ENCODE measurements around the gene BOD1L1. TPM values are rescaled to one million over a fixed set of nuclear protein-coding genes. Genes with fewer than 3 reads are reported as not detected.

The BOD1L1 gene
- total and polyA plus RNA-seq, 2 donors (not counting 1 experiment from before 2014, with no cell fraction given) = 20.2 to 109 TPM

DNA sequence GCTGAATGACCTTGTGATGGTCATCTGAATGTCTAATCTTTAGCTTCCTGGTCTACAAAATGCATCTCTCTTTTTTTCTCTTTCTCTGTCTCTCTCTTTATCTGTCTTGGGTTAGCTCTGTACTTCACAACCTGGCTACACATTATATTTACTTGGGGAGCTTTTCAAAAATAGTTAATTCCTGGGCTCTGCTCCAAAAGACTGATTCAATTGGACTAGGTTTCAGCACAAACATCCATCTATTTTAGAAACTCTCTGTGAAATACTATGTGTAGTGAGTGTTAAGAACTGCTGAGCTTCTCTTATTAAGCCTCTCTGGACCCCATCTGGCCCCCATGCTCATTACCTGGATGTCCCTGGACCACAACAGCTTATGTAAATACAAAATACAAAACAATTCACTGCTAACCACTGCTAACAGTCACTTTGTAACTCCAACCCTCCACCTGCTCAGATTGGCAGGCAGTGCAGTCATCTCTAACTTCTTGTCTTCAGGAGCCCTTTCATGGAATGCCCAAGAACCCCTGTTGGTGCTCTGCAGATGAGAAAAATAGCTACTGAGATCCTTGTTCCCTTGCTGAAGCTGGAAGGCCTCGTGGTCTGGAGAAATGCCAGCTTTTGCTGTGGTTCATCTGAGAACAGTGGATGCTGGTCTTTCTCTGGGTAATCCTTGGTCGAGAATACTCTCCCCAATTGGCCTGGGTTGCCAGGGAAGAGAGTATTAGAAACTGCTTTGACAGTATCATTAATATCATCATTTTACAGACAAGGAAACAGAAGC lies 14.8 kb upstream of the BOD1L1 start:
- Histone ChIP-seq H3K27ac (ENCODE audit: low read length in 2 of 2) (no peak overlapping the region), H3K4me3 (ENCODE audit: control extremely low read depth in 1 of 5, extremely low read depth in 1 of 5, insufficient read depth in 1 of 5, low read depth in 2 of 5, low read length in 4 of 5) (no peak overlapping the region), H2AFZ (ENCODE audit: insufficient read depth, low read depth, low read length, poor library complexity, severe bottlenecking) (no peak overlapping the region), H4K20me1 (ENCODE audit: control insufficient read depth, insufficient read depth, low read length, poor library complexity, severe bottlenecking) (no peaks in the 10 kb centered on the region), H3K27me3 (replicated peaks in 1 of 4; ENCODE audit: control extremely low read depth in 1 of 4, control insufficient read depth in 3 of 4, insufficient read depth in 4 of 4, low read length in 3 of 4) (peaks cover 0 to 19% (median 9%) of the 10 kb centered on the region in 4 experiments), H3K4me2 (replicated peaks; ENCODE audit: low read depth, low read length, poor library complexity, severe bottlenecking) (no peak overlapping the region), H3K9me3 (ENCODE audit: control extremely low read depth in 1 of 3, control insufficient read depth in 2 of 3, insufficient read depth in 1 of 3, low read length in 2 of 3) (peaks cover 0 to 3% (median 0%) of the 10 kb centered on the region in 3 donors), H3K79me2 (ENCODE audit: control insufficient read depth, insufficient read depth, low read length) (no peaks in the 10 kb centered on the region), H3K9ac (ENCODE audit: low read length) (no peak overlapping the region), H3K4me1 (ENCODE audit: control insufficient read depth in 2 of 2, insufficient read depth in 2 of 2, low read length in 2 of 2) (peaks cover 0 to 5% of the 10 kb centered on the region in 2 donors), H3K36me3 (replicated peaks in 1 of 2; ENCODE audit: control extremely low read depth in 1 of 2, control insufficient read depth in 1 of 2, extremely low read depth in 1 of 2, insufficient read depth in 2 of 2, low read length in 1 of 2) (no peaks in the 10 kb centered on the region)
- DNase-seq (no peak), ATAC-seq (ENCODE audit: low read depth) (no peak)
- ChIA-PET POLR2A (interaction anchor here (1.0 kb wide), 1 partner anchor 14 kb away, joined by 4 read pairs; the partner anchor contains the start of gene BOD1L1), CTCF (interaction anchor here (2.4 kb wide), 1 partner anchor 13 kb away, joined by 9 read pairs; no protein-coding TSS in a partner anchor)
- no peak for TF ChIP-seq EZH2 (IDR thresholded peaks at IDR 0.05; ENCODE audit: borderline replicate concordance, insufficient read depth, low read depth, low read length, poor library complexity, severe bottlenecking)
- TF ChIP-seq, protein P1, sequence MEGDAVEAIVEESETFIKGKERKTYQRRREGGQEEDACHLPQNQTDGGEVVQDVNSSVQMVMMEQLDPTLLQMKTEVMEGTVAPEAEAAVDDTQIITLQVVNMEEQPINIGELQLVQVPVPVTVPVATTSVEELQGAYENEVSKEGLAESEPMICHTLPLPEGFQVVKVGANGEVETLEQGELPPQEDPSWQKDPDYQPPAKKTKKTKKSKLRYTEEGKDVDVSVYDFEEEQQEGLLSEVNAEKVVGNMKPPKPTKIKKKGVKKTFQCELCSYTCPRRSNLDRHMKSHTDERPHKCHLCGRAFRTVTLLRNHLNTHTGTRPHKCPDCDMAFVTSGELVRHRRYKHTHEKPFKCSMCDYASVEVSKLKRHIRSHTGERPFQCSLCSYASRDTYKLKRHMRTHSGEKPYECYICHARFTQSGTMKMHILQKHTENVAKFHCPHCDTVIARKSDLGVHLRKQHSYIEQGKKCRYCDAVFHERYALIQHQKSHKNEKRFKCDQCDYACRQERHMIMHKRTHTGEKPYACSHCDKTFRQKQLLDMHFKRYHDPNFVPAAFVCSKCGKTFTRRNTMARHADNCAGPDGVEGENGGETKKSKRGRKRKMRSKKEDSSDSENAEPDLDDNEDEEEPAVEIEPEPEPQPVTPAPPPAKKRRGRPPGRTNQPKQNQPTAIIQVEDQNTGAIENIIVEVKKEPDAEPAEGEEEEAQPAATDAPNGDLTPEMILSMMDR (IDR thresholded peaks at IDR 0.05) = no peak
- H3K27me3 Mint-ChIP-seq = peaks cover 53% of the 10 kb centered on the region
- WGBS (ENCODE audit: insufficient coverage) = 0% methylated on average over 1 of the region's 2 CpGs
- no peak overlapping the region for H3K4me3 Mint-ChIP-seq
- H3K9me3 Mint-ChIP-seq (ENCODE audit: insufficient read depth) = no peaks in the 10 kb centered on the region
- H3K4me1 Mint-ChIP-seq = no peaks in the 10 kb centered on the region
- no peak overlapping the region for H3K27ac Mint-ChIP-seq
- intact Hi-C loops (cut with micrococcal nuclease) = no loop called here

DNA sequence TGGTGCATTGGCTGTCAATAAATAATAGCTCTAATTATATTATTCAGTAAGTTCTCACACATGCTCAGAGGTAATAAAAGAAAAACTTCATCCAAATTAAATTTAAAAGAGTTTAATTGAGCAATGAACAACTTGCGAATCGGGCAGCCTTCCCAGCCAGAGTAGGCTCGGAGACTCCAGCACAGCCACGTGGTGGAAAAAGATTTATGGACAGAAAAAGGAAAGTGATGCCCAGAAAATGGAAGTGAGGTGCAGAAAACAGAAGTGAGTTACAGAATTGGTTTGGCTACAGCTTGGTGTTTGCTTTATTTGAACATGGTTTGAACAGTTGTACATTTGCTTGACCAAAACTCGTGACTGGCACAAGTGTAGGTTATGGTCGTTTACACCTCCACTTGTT lies 13.6 kb upstream of the BOD1L1 start:
- H3K4me2 ChIP-seq (replicated peaks; ENCODE audit: low read depth, low read length, poor library complexity, severe bottlenecking) = no peak overlapping the region
- no peaks in the 10 kb centered on the region for H3K79me2 ChIP-seq (ENCODE audit: control insufficient read depth, insufficient read depth, low read length)
- WGBS (ENCODE audit: insufficient coverage) = 27% methylated on average over 4 of the region's 6 CpGs
- TF ChIP-seq EZH2 (IDR thresholded peaks at IDR 0.05; ENCODE audit: borderline replicate concordance, insufficient read depth, low read depth, low read length, poor library complexity, severe bottlenecking) = no peak
- TF ChIP-seq, protein P1 (IDR thresholded peaks at IDR 0.05) = no peak
- no peak overlapping the region for H3K4me3 ChIP-seq (ENCODE audit: control extremely low read depth in 1 of 5, extremely low read depth in 1 of 5, insufficient read depth in 1 of 5, low read depth in 2 of 5, low read length in 4 of 5)
- H3K4me1 Mint-ChIP-seq = no peaks in the 10 kb centered on the region
- no peak overlapping the region for H3K9ac ChIP-seq (ENCODE audit: low read length)
- H2AFZ ChIP-seq (ENCODE audit: insufficient read depth, low read depth, low read length, poor library complexity, severe bottlenecking) = no peak overlapping the region
- H3K9me3 ChIP-seq (ENCODE audit: control extremely low read depth in 1 of 3, control insufficient read depth in 2 of 3, insufficient read depth in 1 of 3, low read length in 2 of 3) = peaks cover 0 to 3% (median 0%) of the 10 kb centered on the region in 3 donors
- no peak overlapping the region for H3K27ac Mint-ChIP-seq
- POLR2A ChIA-PET = no interaction called here
- intact Hi-C loops (cut with micrococcal nuclease) = no loop called here
- peaks cover 51% of the 10 kb centered on the region for H3K27me3 Mint-ChIP-seq
- H3K4me3 Mint-ChIP-seq = no peak overlapping the region
- ATAC-seq (ENCODE audit: low read depth) (no peak), DNase-seq (no peak)
- H3K9me3 Mint-ChIP-seq (ENCODE audit: insufficient read depth) = no peaks in the 10 kb centered on the region
- no peaks in the 10 kb centered on the region for H3K36me3 ChIP-seq (replicated peaks in 1 of 2; ENCODE audit: control extremely low read depth in 1 of 2, control insufficient read depth in 1 of 2, extremely low read depth in 1 of 2, insufficient read depth in 2 of 2, low read length in 1 of 2)
- H3K4me1 ChIP-seq (ENCODE audit: control insufficient read depth in 2 of 2, insufficient read depth in 2 of 2, low read length in 2 of 2) = no peaks in the 10 kb centered on the region
- CTCF ChIA-PET = interaction anchor here (2.4 kb wide), 1 partner anchor 14 kb away, joined by 9 read pairs; no protein-coding TSS in a partner anchor
- no peak overlapping the region for H3K27ac ChIP-seq (ENCODE audit: low read length in 2 of 2)
- H4K20me1 ChIP-seq (ENCODE audit: control insufficient read depth, insufficient read depth, low read length, poor library complexity, severe bottlenecking) = no peaks in the 10 kb centered on the region
- H3K27me3 ChIP-seq (replicated peaks in 1 of 4; ENCODE audit: control extremely low read depth in 1 of 4, control insufficient read depth in 3 of 4, insufficient read depth in 4 of 4, low read length in 3 of 4) = peaks cover 0 to 20% (median 9%) of the 10 kb centered on the region in 4 experiments

Data from B cell (primary cell).